Spleen (tissue), 7 donors: ENCODE measurements around the gene GAS2.

Source experiments
- POLR2A ChIP-seq, 3 donors: fragments of 450-650 bp; IDR thresholded peaks; one replicate each; pipeline ENCODE4 v1.5.1; 2017; ENCODE audit warnings: antibody characterized with exemption in 3 of 3, mild to moderate bottlenecking in 1 of 3
- TF ChIP-seq, protein P1 (sequence below), 11 experiments: fragments of 200-600 bp in 7 of 11; fragments of 450-650 bp in 4 of 11; sonication (generic) in 4 of 11; IDR thresholded peaks in 8 of 11; conservative IDR thresholded peaks in 3 of 11; 1 replicate in 7 of 11; 2 replicates in 4 of 11; pipeline versions ENCODE4 v1.4.0 to v1.8.0; 2016 to 2021; ENCODE audit warnings: antibody characterized with exemption in 11 of 11, inconsistent platforms in 4 of 11, mild to moderate bottlenecking in 1 of 11
- donor health status: DM: no; HTN: no; CAD: no; lungs with moderate emphysema.
- donor health status: DM: no; HTN: no; CAD: no.
- donor health status: DM: no; HTN: no; CAD: no.

DNA sequence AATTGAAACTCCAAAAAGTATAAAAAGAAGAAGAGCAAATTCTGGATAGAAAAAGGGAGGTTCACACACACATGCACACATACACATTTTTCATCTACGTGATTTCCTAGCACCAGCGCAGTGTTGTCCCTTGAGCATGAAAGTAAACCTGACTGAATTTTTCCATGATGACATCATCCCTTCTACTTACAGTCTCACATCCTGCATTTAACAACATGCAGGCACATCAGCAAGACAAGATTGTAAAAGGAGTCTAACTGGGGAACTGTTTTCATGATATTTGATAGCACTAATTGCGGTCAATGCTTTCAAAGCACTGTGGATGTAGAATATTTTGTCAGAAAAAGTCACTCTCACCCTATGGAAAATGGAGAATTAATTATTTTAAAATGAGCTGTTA is 36.6 kb downstream of the GAS2 start:
- TF ChIP-seq, protein P1, sequence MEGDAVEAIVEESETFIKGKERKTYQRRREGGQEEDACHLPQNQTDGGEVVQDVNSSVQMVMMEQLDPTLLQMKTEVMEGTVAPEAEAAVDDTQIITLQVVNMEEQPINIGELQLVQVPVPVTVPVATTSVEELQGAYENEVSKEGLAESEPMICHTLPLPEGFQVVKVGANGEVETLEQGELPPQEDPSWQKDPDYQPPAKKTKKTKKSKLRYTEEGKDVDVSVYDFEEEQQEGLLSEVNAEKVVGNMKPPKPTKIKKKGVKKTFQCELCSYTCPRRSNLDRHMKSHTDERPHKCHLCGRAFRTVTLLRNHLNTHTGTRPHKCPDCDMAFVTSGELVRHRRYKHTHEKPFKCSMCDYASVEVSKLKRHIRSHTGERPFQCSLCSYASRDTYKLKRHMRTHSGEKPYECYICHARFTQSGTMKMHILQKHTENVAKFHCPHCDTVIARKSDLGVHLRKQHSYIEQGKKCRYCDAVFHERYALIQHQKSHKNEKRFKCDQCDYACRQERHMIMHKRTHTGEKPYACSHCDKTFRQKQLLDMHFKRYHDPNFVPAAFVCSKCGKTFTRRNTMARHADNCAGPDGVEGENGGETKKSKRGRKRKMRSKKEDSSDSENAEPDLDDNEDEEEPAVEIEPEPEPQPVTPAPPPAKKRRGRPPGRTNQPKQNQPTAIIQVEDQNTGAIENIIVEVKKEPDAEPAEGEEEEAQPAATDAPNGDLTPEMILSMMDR (IDR thresholded peaks at IDR 0.05 in 8 of 11, conservative IDR thresholded peaks at IDR 0.05 in 3 of 11): no peak
- TF ChIP-seq POLR2A (IDR thresholded peaks at IDR 0.05): no peak
